NB4 (cell line): ENCODE data around the gene LUZP2.

Experiments used
- DNase-seq: peaks from one replicate; pipeline ENCODE4 v3.0.0; 2010; ENCODE audit warnings: low read depth
- H3K4me3 ChIP-seq: one replicate; pipeline ENCODE4 v1.5.1; 2011; ENCODE audit warnings: mild to moderate bottlenecking, low read depth, low read length, moderate library complexity
- MYC ChIP-seq: IDR thresholded peaks from 2 replicates; pipeline ENCODE4 v1.6.1; 2011; ENCODE audit warnings: low read depth, low read length
- POLR2A ChIP-seq: IDR thresholded peaks from 2 replicates; pipeline ENCODE4 v1.6.1; 2011; ENCODE audit warnings: mild to moderate bottlenecking; ENCODE audit not compliant: insufficient read length; ENCODE audit errors: extremely low read depth
- TF ChIP-seq, protein P1 (sequence below): IDR thresholded peaks from 2 replicates; pipeline ENCODE4 v1.6.1; 2011; ENCODE audit warnings: low read depth, low read length
- TF ChIP-seq, protein P2 (sequence below): IDR thresholded peaks from one replicate; pipeline ENCODE4 v1.5.1; 2012; ENCODE audit warnings: low read depth, low read length

Gene LUZP2

DNA sequence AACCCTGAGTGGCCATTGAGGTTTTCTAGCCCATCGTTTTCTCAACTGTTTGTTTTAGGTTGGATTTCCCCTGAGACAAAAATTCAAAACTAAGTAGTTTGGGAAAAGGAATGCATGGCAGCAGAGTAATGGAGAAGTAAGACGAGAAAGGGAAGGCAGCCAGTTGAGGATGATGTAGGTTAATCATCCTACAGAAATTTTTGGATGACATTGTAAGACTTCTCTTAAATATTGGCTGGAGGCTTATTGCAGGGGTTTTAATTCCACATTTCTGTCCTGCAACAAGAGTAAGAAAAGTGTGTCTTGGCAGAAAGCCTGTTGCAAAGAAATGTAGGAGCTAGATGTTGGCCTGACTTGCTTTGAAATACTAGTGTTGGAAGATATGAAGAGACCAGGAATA, 308.8 kb downstream of the LUZP2 start:
- TF ChIP-seq, protein P1, sequence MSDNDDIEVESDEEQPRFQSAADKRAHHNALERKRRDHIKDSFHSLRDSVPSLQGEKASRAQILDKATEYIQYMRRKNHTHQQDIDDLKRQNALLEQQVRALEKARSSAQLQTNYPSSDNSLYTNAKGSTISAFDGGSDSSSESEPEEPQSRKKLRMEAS = no peak
- TF ChIP-seq POLR2A = no peak
- no peak for TF ChIP-seq MYC
- TF ChIP-seq, protein P2, sequence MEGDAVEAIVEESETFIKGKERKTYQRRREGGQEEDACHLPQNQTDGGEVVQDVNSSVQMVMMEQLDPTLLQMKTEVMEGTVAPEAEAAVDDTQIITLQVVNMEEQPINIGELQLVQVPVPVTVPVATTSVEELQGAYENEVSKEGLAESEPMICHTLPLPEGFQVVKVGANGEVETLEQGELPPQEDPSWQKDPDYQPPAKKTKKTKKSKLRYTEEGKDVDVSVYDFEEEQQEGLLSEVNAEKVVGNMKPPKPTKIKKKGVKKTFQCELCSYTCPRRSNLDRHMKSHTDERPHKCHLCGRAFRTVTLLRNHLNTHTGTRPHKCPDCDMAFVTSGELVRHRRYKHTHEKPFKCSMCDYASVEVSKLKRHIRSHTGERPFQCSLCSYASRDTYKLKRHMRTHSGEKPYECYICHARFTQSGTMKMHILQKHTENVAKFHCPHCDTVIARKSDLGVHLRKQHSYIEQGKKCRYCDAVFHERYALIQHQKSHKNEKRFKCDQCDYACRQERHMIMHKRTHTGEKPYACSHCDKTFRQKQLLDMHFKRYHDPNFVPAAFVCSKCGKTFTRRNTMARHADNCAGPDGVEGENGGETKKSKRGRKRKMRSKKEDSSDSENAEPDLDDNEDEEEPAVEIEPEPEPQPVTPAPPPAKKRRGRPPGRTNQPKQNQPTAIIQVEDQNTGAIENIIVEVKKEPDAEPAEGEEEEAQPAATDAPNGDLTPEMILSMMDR = no peak
- no peak overlapping the region for H3K4me3 ChIP-seq
- DNase-seq = no peak

DNA sequence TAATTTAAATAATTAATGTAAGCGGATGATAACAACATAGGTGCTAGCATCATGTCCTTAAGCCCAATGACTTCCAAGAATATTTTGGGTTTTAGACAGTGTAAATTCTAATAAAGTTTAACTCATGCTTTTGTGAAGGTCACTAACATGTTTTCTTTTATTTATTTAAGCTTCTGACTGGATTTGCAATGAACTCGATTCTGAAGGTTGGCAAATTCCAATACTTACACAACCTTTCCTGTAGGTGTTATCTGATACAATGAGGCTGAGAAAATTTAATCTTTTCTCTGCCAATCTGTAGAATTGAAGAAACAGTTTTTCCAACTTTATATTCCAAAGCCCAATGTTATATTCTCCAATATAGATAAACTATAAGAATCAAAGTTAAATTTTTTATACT, 311.3 kb downstream of the LUZP2 start:
- no peak for TF ChIP-seq POLR2A
- TF ChIP-seq MYC = no peak
- TF ChIP-seq, protein P1 = no peak
- TF ChIP-seq, protein P2 = no peak
- no peak overlapping the region for H3K4me3 ChIP-seq
- no peak for DNase-seq

DNA sequence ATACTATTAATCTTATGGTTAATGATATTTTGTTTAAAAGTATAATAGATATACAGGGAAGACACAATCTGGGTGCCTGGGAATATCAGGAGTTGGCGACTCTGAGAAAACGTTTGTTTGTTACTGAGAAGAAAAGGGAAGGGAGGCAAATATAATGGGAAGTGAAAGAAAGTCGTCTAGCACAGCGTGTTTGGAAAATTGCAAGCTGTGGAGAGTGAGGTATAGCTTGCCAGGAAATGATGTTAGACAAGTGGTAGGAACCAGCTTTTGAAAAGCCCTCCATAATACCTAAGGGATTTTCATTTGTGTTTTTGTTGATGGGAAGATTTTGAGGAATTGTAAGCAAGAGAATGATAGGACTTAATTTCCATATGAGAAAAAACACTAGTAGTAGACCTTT, 322.2 kb downstream of the LUZP2 start:
- DNase-seq = no peak
- TF ChIP-seq, protein P2 = no peak
- TF ChIP-seq, protein P1 = no peak
- no peak for TF ChIP-seq MYC
- TF ChIP-seq POLR2A = no peak
- no peak overlapping the region for H3K4me3 ChIP-seq

DNA sequence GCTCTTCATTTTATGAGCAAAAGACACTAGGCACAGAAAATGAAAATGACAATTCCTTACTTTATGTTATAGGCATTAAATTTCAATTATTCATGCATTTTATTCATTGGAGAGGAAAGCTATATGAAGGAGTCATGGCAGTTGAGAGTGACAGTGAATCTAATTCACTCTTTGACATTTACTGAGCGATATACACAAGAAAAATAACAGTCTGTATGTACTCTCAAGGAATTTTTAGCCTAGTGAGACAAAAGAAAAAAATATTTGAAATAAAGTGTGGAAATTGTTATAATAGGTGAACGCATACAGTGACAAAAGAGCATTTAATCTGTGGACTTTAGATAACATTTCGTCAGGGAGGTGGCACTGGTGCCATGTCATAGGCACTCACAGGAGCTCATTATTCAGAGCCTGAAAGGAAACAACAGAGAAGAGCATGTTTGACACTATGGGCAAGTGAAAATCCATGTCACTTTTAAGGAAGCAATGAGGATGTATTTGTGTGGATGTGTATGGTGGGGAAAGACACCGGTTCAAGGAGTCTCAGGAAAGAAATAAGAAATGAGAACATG, 323.1 kb downstream of the LUZP2 start:
- TF ChIP-seq, protein P1 = no peak
- TF ChIP-seq, protein P2 = no peak
- no peak for TF ChIP-seq POLR2A
- no peak for DNase-seq
- H3K4me3 ChIP-seq = no peak overlapping the region

DNA sequence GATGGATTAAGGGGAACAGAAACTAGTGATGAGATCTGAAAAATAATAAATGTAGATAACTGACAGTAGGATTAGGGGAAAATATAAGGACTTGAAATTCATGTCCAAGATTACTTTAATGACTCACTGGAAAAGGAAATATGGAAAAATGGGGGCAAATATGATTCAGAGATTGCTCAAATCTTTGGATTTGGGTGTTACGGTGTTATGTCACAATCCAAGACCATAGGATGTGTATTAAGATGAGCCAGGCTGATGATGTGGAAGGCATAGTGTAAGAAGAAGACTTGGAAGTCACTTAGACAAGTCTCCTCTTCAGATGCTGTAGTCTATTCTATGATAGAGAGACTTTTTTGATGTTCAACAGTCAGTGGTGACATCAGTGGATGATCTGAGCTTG, 323.7 kb downstream of the LUZP2 start:
- TF ChIP-seq MYC = no peak
- TF ChIP-seq, protein P1 = no peak
- no peak for TF ChIP-seq POLR2A
- TF ChIP-seq, protein P2 = no peak
- DNase-seq = no peak

DNA sequence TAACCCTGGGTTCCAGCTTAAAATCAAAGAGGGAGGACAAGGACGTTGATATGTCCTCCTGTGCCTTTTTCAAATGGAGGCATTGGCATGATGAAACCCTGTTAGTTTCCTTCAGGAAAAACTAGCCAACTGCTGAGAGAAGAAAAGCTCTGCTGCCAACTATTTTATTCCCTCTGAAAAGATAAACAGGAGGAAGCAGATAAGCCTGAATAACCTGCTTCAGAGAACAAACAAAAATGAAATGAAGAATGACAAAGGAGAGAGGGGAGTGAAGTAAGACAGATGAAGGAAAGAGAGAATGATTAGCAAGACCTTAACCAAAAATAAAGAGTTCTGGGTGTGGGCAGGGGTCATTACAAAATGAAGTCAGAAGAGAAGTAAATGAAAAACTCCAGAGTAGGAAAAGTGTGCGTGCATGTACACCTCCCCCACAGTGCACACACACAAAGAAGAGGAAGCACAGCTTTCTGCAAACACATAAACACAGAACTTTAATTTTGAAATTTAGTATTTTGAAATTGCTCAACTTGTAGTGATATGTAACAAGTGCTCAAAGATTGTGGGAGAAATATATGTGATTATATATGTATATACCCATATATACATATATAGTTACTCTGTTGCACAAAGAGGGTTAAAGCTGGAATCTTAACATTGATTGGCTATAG, 332.2 kb downstream of the LUZP2 start:
- H3K4me3 ChIP-seq = no peak overlapping the region
- TF ChIP-seq, protein P2 = no peak
- TF ChIP-seq POLR2A = no peak
- TF ChIP-seq MYC = no peak
- TF ChIP-seq, protein P1 = no peak
- DNase-seq = peak; percentile 0

More for the DNA sequence above, 323.7 kb downstream of the LUZP2 start:
- H3K4me3 ChIP-seq = no peak overlapping the region
